Measurements from ENCODE around the gene CCDC78. TPM values are rescaled to one million over a fixed set of nuclear protein-coding genes. Genes with fewer than 3 reads are reported as not detected.
A peak's percentile ranks its signal among the peaks of the same experiment; 100 is the strongest.

The CCDC78 gene
- total and polyA plus RNA-seq, 2 of the 13 experiments (the other 11 are each of a cell fraction or from before 2014, with no cell fraction given): 0.53 to 1.5 TPM

GRCh38 chr16:714558-715476, 11.4 kb downstream of the CCDC78 start, which contains the start of gene METRN:
TSS of gene METRN (plus strand) at chr16:715118. CDS start at chr16:715290, 172 bp downstream.
- peak; percentile 61 for DNase-seq (ENCODE audit: low spot score)
- no peaks in the 10 kb centered on the region for H3K9me3 ChIP-seq (ENCODE audit: low read length)
- peak within 1 kb of the TSS; percentile 54 for H3K9ac ChIP-seq (ENCODE audit: insufficient read depth, low read depth, low read length)
- H3K4me1 ChIP-seq (ENCODE audit: insufficient read depth, low read length): peaks cover 45% of the 10 kb centered on the region
- peak within 1 kb of the TSS; percentile 45 for H3K27ac ChIP-seq (ENCODE audit: extremely low read length, insufficient read depth, low read length)
- H3K36me3 ChIP-seq (replicated peaks in 1 of 2; ENCODE audit: control insufficient read depth in 1 of 2, insufficient read depth in 2 of 2, low read length in 2 of 2): no peaks in the 10 kb centered on the region
- peak within 1 kb of the TSS; percentile 58 to 77 (median 66); a peak in 5 of 6 replicates for H3K4me3 ChIP-seq (replicated peaks in 1 of 3; ENCODE audit: insufficient read depth in 1 of 3, low read depth in 2 of 3, low read length in 3 of 3)
- CTCF ChIA-PET (ENCODE audit: low intra/inter-chr PET ratio, low total read pairs): no interaction called here
- FAIRE-seq: no peak
- POLR2A ChIA-PET: interaction anchor here (1.0 to 2.4 kb wide), 9 partner anchors 13 to 73 kb away, joined by 3 to 12 read pairs (median 3); partner anchors contain the start of genes CHTF18, CIAO3, HAGHL and MSLN
- in situ Hi-C loops (cut with HindIII; ENCODE audit: extremely low pct_ligation_motif_present, low pct_unique_long_range_greater_than_20kb): loop anchor here (5.0 kb wide), 1 partner anchor 72 kb away; the partner anchor contains the start of genes CHTF18 and RPUSD1
- intact Hi-C loops (cut with micrococcal nuclease; ENCODE audit: unreplicated experiment): no loop called here
- H2AFZ ChIP-seq (ENCODE audit: low read length): no peak within 1 kb of the TSS
- H3K27me3 ChIP-seq (ENCODE audit: control insufficient read depth in 1 of 2, insufficient read depth in 2 of 2, low read length in 2 of 2): peaks cover 0 to 16% of the 10 kb centered on the region in 2 experiments; a peak in 3 of 5 replicates
- BruUV-seq (replicated peaks): no TSS peak
- peak within 1 kb of the TSS; percentile 92 for H3K4me2 ChIP-seq (ENCODE audit: low read depth, low read length)
- WGBS (ENCODE audit: low lambda C conversion rate): 58% methylated on average over 4 of the region's 108 CpGs
- ATAC-seq: peak; percentile 54
- peaks cover 3% of the 10 kb centered on the region for H3K79me2 ChIP-seq (ENCODE audit: insufficient read depth, low read length)
- H4K20me1 ChIP-seq (ENCODE audit: insufficient read depth, low read length): peaks cover 5% of the 10 kb centered on the region
- TF ChIP-seq ZNF784 (CRISPR knock-in tag; IDR thresholded peaks at IDR 0.05; ENCODE audit: borderline replicate concordance) (peak; percentile 62; the same call in 1 of the 2 replicates), GZF1 (CRISPR knock-in tag; IDR thresholded peaks at IDR 0.05) (peak; percentile 81; the same call in 1 of the 2 replicates), TBX2 (CRISPR knock-in tag; IDR thresholded peaks at IDR 0.05; ENCODE audit: borderline replicate concordance) (peak; percentile 46; the same call in 1 of the 2 replicates), ZNF225 (CRISPR knock-in tag; IDR thresholded peaks at IDR 0.05) (peak; percentile 43; the same call in 1 of the 2 replicates), ZNF883 (CRISPR knock-in tag; IDR thresholded peaks at IDR 0.05; ENCODE audit: not compliant biosample characterization) (peak; percentile 60), ZNF160 (CRISPR knock-in tag; IDR thresholded peaks at IDR 0.05) (no peak), MAX (IDR thresholded peaks at IDR 0.05) (peak; percentile 56), BCL6 (CRISPR knock-in tag; IDR thresholded peaks at IDR 0.05) (peak; percentile 27; the same call in 1 of the 2 replicates), ZNF747 (CRISPR knock-in tag; IDR thresholded peaks at IDR 0.05; ENCODE audit: borderline replicate concordance) (0 out of 2 replicates have a peak, but pooled peaks have one; percentile 29), MZF1 (CRISPR knock-in tag; IDR thresholded peaks at IDR 0.05; ENCODE audit: borderline replicate concordance) (no peak), ZNF687 (CRISPR knock-in tag; IDR thresholded peaks at IDR 0.05) (peak; percentile 78), ZFY (CRISPR knock-in tag; IDR thresholded peaks at IDR 0.05) (peak; percentile 55), ZFP91 (CRISPR knock-in tag; IDR thresholded peaks at IDR 0.05; ENCODE audit: borderline replicate concordance) (peak; percentile 57; the same call in 1 of the 2 replicates)
